Measurements from ENCODE around the gene ZFAND4.

- no peak for TF ChIP-seq CTCF (IDR thresholded peaks at IDR 0.05 in 2 of 3, conservative IDR thresholded peaks at IDR 0.05 in 1 of 3; ENCODE audit: borderline replicate concordance in 1 of 3, insufficient read depth in 1 of 3, low read depth in 2 of 3, low read length in 2 of 3)
- TF ChIP-seq RAD21 (IDR thresholded peaks at IDR 0.05; ENCODE audit: low read depth), result no peak
- no peak for TF ChIP-seq MAX (IDR thresholded peaks at IDR 0.05)
- no peak for TF ChIP-seq ATF3 (IDR thresholded peaks at IDR 0.05)
- TF ChIP-seq EZH2phosphoT487 (IDR thresholded peaks at IDR 0.05; ENCODE audit: borderline replicate concordance), result no peak
- no peak for TF ChIP-seq ZNF274 (IDR thresholded peaks at IDR 0.05; ENCODE audit: low read depth, low read length)
Measured at GRCh38 chr10:45593938-45594275, 78.7 kb downstream of the ZFAND4 start.
